GM19328 (cell line): ENCODE data around the gene TRIM25.
"Not testable (repeated sequence)": the region's sequence is repeated elsewhere in the genome, so short reads cannot be mapped to it uniquely, and the experiment has no call there.

ENCODE experiments used
- ATAC-seq: cut with Tn5 transposase; IDR thresholded peaks from one replicate; pipeline ENCODE4 v1.9.1; 2021; ENCODE audit warnings: mild to moderate bottlenecking, moderate library complexity; ENCODE audit not compliant: unreplicated experiment

The TRIM25 gene

DNA sequence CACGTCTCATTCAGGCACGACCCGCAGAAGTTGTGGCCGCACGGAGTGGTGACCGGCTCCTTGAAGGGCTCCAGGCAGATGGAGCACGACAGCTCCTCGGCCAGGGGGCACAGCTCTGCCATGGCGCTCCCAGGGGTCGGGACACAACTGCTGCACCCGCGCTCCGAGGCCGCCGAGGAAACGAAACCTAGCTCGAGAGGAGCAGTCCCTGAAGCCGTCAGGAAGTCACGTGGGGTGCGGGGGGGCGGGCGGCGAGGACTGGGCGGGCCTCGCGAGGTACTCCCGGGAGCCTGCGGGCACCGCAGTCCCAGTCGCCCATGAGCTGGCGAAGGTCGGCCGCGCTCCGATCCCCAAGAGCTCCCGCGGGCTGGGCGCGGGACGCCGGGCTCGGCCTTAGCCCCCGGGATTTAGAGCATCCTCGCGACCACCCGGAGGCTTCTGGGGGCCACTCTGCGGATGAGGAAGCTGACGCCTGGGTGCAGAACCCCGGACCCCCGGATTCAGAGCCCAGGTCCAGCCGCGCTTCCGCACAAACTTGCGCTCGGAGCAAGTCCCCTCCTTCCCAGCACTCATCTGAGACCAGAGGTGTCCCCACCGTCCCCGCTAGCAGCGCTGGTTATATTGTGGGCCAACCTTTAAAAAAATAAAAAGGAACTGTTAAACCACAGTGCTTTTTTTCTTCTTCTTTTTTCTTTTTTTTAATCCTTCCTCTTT, at the start of gene TRIM25:
TRIM25 (minus strand) TSS at position 183 of the 714 bp plus-strand sequence; CDS start at position 122, 61 bp downstream.
- ATAC-seq, result peak; percentile 61

DNA sequence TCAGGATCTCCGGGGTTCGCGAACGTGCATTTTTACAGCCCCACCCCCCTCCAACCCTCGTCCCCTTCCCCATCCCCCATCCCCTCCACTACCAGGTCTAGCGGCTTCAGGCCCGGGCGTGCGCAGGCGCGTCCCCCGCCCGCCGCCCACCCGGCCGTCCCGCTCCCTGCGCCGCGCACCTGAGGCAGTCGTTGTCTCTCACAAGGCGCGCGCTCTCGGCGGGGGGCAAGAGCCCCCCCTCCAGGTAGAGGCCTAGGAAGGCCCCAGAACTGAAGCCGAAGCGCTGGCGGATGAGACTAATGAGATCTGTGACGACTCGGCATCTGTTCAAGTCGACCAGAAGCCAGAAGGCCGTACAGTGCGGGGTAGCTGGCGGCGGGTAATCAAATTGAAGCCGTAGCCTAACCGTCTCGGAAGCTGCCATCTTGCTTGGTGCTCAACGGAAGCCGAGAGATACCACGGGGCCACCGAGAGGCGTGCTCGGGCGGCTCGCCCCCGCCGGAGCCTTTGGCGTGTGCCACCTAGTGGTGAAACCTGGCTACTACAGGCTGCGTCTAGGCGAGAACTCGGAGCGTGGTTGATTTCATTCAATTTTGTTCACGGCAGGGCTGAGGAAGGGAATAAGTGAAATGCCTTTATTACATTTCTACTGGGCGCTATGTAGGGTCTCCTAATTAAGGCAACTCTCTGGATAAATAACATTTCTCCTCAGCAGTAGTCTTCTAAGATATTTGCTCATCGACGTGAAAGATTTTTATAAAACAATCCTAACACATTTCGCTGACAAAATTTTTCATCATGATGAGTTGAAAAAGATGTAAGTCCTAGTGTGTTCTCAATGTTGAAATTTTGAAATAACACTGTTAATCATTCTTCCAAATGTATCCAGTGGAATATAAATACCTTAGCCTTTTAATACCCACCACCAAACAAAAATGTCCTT, 47.0 kb upstream of the TRIM25 start, which contains the start of gene COIL:
COIL (minus strand) TSS at position 455 of the 943 bp plus-strand sequence; CDS start at position 424, 31 bp downstream.
- peak; percentile 91 for ATAC-seq

- no peak for ATAC-seq
These were observed 43.1 kb upstream of the TRIM25 start for GRCh38 chr17:56956992-56957391.

- no peak for ATAC-seq
These were observed 35.7 kb upstream of the TRIM25 start for GRCh38 chr17:56949595-56949994.

- ATAC-seq, result no peak
These were observed 34.6 kb upstream of the TRIM25 start for GRCh38 chr17:56948491-56948890.

GRCh38 chr17:56947741-56948140, 33.9 kb upstream of the TRIM25 start:
- no peak for ATAC-seq

DNA sequence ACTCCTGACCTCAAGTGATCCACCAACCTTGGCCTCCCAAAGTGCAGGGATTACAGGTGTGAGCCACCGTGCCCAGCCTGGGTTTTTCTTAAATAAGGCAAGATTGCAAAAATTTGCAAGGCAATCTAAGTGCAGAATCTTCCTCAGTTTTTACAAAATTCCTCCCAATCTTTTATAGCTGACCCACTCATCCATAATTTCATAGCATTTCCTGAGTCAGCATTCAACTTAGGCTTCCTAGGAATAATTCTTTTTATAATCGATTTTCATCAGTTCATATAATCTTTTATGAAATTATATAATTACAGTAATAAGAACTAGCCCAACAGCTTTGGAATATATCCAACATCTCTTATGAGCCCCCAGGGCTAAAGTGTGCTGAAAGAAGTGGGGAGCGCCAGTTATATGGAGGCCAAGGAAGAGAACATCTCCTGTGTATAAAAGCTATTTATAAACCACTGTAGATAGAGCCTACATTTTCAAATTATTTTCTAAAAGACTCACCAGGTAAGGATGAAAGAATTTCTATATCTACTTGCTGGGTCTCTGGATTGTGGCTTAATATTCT, 32.2 kb upstream of the TRIM25 start:
- no peak for ATAC-seq

DNA sequence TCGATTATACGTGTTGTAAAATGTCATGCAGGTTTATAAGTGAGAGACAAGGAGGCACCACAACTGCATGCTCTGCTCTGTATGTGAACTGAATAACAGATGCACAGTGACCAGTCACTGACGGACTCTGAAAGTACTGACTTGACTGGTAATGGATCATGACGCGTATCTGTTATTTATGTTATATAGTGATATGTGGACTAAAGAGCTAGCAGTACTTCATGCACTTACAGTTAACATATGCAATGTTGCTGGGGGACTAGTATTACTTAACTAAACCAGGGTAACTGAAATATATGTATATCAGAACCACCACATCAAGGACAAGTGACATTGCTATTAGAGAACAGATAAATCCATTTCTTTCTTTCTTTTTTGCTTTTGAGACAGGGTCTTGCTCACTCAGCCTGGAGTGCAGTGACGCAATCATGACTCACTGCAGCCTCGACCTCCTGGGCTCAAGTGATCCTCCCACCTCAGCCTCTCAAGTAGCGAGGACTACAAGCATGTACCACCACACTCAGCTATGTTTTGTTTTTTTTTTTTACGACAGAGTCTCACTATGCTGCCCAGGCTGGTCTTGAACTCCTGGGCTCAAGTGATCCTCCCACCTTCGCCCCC, 29.8 kb upstream of the TRIM25 start:
- ATAC-seq, result no peak

- peak; percentile 55 for ATAC-seq
These were observed 26.1 kb upstream of the TRIM25 start for GRCh38 chr17:56939869-56940484.

DNA sequence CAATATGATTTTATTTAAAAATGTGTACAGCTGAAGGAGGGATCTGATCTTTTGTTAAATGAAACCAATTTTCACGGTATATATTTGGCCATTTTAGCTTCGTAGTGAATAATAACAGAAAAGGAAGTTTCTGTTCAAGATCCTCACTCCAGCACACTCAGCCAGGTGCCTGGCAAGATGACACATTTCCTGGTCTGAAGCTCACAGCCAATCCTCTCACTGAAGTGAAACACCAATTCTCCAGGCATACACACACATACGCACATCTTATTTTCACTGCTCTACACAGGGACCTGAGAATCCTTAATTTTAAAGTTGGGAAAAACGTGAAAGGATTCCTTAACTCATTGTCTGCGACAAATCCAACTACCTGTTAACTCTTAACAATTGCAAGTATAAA, 24.4 kb upstream of the TRIM25 start:
- ATAC-seq, result not testable (repeated sequence)

GRCh38 chr17:56937687-56938086, 23.8 kb upstream of the TRIM25 start:
- ATAC-seq, result no peak

DNA sequence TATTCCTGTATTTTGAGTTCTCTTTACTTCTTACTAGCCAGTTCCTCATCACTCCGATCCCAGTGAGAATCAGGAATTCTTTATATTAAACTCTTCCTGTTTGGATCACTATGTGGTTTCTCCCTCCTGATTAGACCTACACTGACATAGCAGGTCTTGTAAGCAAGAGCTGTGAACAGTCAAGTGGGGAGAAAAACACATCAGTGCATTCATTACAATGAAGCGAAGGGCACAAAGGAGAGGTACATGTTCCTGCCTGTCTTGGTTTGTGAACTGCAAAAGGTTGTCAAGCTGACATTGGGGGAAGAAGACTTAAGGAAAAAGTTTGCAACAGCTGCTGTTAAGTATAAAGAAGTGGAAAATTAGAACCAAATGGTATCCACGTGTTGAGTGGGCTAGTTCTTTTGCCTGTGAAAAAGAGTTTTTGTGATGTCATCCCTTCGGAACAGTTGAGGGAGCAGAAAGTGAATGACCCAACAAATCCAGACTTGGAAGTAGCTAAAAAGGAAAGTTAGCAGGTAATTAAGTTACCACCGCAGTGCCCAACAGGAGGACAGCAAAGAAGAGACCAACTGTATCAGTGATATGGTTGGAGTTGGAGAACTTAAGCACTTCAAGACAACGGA, 23.0 kb upstream of the TRIM25 start:
- ATAC-seq, result no peak

GRCh38 chr17:56935461-56935860, 21.6 kb upstream of the TRIM25 start:
- ATAC-seq, result no peak

DNA sequence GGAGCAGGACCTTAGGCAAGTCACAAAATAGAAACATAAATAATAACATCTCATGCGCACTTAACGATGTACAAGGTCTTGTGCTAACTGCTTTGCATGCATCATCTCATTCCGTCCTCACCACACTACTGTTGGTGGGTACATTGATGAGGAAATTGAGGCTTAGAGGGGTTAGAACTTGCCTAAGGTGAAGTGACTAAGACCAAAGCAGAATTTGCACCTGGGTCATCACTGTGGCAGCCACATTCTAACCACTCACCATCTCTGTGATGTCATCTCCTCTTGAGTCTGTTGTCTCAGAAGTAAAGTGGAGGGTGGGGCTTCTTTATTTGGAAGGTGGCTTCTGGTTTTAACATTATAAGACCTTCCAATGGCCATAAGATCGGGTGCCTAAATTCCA, 20.4 kb upstream of the TRIM25 start:
- no peak for ATAC-seq

- no peak for ATAC-seq
These were observed 20.0 kb upstream of the TRIM25 start for GRCh38 chr17:56933868-56934267.

DNA sequence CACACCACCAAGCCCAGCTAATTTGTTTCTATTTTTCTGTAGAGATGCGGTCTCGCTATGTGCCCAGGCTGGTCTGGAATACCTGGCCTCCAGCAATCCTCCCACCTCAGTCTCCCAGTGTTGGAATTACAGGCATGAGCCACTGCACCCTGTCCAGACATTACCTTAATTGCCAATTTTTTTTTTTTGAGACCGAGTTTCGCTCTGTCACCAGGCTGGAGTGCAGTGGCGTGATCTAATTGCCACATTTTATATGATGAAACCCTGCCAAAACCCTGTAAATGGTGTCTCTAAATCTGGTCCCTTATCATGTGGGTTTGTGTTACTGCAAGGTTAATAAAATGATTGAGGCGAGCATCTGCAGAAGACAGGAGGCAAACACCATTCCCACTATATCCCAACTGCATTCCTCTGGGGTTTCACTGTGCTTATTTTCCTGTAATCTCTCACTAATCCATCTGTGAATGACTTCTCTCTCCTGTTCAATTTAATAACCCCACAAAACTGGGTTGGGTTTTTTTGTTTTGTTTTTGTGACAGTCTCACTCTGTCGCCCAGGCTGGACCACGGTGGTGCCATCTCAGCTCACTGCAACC, 19.4 kb upstream of the TRIM25 start:
- no peak for ATAC-seq

- no peak for ATAC-seq
These were observed 17.0 kb upstream of the TRIM25 start for GRCh38 chr17:56930739-56931337.

DNA sequence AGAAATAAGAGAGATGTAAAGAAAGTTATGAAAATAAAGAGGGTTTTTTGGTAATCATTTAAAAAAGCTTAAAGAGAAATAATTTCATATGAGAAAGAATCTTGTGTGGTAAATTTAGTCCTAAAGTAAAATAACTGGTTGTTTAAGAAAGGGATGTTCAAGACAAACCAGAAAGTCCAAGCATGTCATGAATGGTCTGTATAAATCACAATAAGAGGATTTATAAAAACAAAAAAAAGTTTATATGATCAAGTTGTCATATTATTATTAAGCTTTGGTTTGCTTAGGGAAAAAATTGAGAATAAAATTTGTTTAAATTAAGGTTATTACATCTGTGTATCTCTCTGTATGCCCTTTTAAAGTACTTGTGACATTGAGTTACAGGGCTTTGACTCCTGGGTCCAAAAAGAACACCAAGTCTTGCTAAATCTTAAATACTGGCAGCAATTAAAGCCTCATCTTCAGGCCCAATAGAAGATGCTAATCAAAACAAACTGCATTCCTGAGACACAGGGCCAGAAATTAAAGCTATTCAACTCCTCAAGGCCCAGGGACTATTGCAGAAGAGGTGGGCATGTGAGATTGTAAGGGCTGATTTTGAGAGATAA, 15.6 kb upstream of the TRIM25 start:
- no peak for ATAC-seq

- no peak for ATAC-seq
These were observed 14.7 kb upstream of the TRIM25 start for GRCh38 chr17:56928586-56928985.
